Psoas muscle (tissue), 8 donors: ENCODE results near the gene HOXA1. TPM values are rescaled to one million over a fixed set of nuclear protein-coding genes. Genes with fewer than 3 reads are reported as not detected.
A peak's percentile ranks its signal among the peaks of the same experiment; 100 is the strongest.

ENCODE experiments used
- ATAC-seq, 4 donors: fragments of 200-7000 bp; cut with Tn5 transposase; one replicate each; pipeline ENCODE4 v1.9.1; 2020; ENCODE audit warnings: moderate library complexity in 3 of 4, mild to moderate bottlenecking in 2 of 4
- DNase-seq, 2 donors: peaks; one replicate each; pipeline ENCODE4 v3.0.0-alpha.2; 2020
- H3K27ac ChIP-seq: fragments of 200-600 bp; one replicate; pipeline ENCODE4 v1.8.0; 2022
- H3K27me3 ChIP-seq, 3 donors: fragments of 200-600 bp in 1 of 3; one replicate each; pipeline versions ENCODE4 v1.6.1 to v1.8.0; 2013 to 2022; ENCODE audit warnings: low read length in 2 of 3, mild to moderate bottlenecking in 2 of 3, moderate library complexity in 1 of 3; ENCODE audit not compliant: insufficient read depth in 3 of 3
- H3K36me3 ChIP-seq, 2 donors: fragments of 200-600 bp in 1 of 2; one replicate each; pipeline versions ENCODE4 v1.6.1 to v1.8.0; 2013 to 2022; ENCODE audit warnings: low read depth in 1 of 2, mild to moderate bottlenecking in 1 of 2, moderate library complexity in 1 of 2; ENCODE audit not compliant: insufficient read depth in 1 of 2
- H3K4me1 ChIP-seq: fragments of 200-600 bp; one replicate; pipeline ENCODE4 v1.8.0; 2022
- H3K4me3 ChIP-seq: fragments of 200-600 bp; one replicate; pipeline ENCODE4 v1.8.0; 2022; ENCODE audit warnings: mild to moderate bottlenecking
- H3K9me3 ChIP-seq: fragments of 200-600 bp; one replicate; pipeline ENCODE4 v1.8.0; 2022
- CTCF ChIP-seq: fragments of 200-600 bp; IDR thresholded peaks from one replicate; pipeline ENCODE4 v1.8.0; 2022; ENCODE audit warnings: antibody characterized with exemption
- WGBS, 3 donors: extraction: QIAGEN DNeasy Blood & Tissue Kit; methylation state at CpG; one replicate each; pipeline versions ENCODE4 v1.1.6 to v1.1.7; 2013; 5-methylcytosine and 5-hydroxymethylcytosine counted together
- intact Hi-C, 2 donors: fragments of 100-400 bp; cut with DNase I; formaldehyde crosslinking; loops; one replicate each; pipeline versions ENCODE4 v1.11.0 to v1.14.2; 2022
- polyA plus RNA-seq, 3 donors: library from polyadenylated mRNA; stranded (reverse); fragments of 200-250 nt; gene quantifications; one replicate each; pipeline ENCODE4 v1.2.3, GENCODE V29; 2013
- total RNA-seq, 4 donors: library from RNA; stranded (reverse); fragmentation: NEBNext Ultra II Directional in 2 of 4; extraction: Animal tissue kit (Norgen Biotek cat#: 25700) in 2 of 4; gene quantifications; one replicate each; pipeline versions ENCODE4 v1.2.1 to v1.2.4, GENCODE V29; 2021 to 2023
- donor health status: healthy with polysubstance abuse.
- donor health status: DM: no; HTN: no; CAD: no; lungs with moderate emphysema.
- donor health status: Bipolar disorder and iron deficiency.
- donor health status: healthy.
- donor health status: DM: yes; HTN: yes; CAD: no.
- donor health status: DM: no; HTN: no; CAD: no.
- donor health status: DM: no; HTN: no; CAD: no.
- donor health status: DM: yes; HTN: yes; CAD: no.

HOXA1 gene
- total and polyA plus RNA-seq, 7 donors = 0.03 to 0.22 (median 0.21) TPM; not detected in 2

GRCh38 chr7:27105301-27106031 lies 9.7 kb upstream of the HOXA1 start:
- ATAC-seq (no peak), DNase-seq (no peak)
- peak overlapping the region; percentile 70 for H3K27ac ChIP-seq
- H3K36me3 ChIP-seq = peaks cover 0 to 4% of the 10 kb centered on the region in 2 donors
- TF ChIP-seq CTCF = no peak
- WGBS, 3 donors = 86 to 90% (median 88%) methylated on average over 13 of the region's 13 CpGs
- intact Hi-C loops = no loop called here
- no peaks in the 10 kb centered on the region for H3K27me3 ChIP-seq
- H3K4me1 ChIP-seq = peaks cover 24% of the 10 kb centered on the region
- H3K4me3 ChIP-seq = peak overlapping the region; percentile 70
- H3K9me3 ChIP-seq = no peaks in the 10 kb centered on the region

GRCh38 chr7:27104341-27105058 lies 8.7 kb upstream of the HOXA1 start:
- peaks cover 21% of the 10 kb centered on the region for H3K4me1 ChIP-seq
- 66 to 79% (median 78%) methylated on average over 13 of the region's 13 CpGs for WGBS, 3 donors
- ATAC-seq (no peak), DNase-seq (no peak)
- H3K27me3 ChIP-seq = no peaks in the 10 kb centered on the region
- peaks cover 0 to 14% of the 10 kb centered on the region in 2 donors for H3K36me3 ChIP-seq
- intact Hi-C loops = no loop called here
- H3K9me3 ChIP-seq = no peaks in the 10 kb centered on the region
- peak overlapping the region; percentile 23 for H3K27ac ChIP-seq
- peak overlapping the region; percentile 53 for H3K4me3 ChIP-seq
- no peak for TF ChIP-seq CTCF

- ATAC-seq (no peak), DNase-seq (no peak)
- Histone ChIP-seq H3K4me3 (peak overlapping the region; percentile 53), H3K9me3 (no peaks in the 10 kb centered on the region), H3K27ac (peak overlapping the region; percentile 42), H3K27me3 (no peaks in the 10 kb centered on the region), H3K36me3 (peaks cover 0 to 18% of the 10 kb centered on the region in 2 donors), H3K4me1 (peaks cover 21% of the 10 kb centered on the region)
- no peak for TF ChIP-seq CTCF
- WGBS, 3 donors = 56 to 76% (median 71%) methylated on average over 35 of the region's 35 CpGs
- intact Hi-C loops = no loop called here
Observed at GRCh38 chr7:27103489-27104226, 7.9 kb upstream of the HOXA1 start.

- peaks cover 0 to 18% of the 10 kb centered on the region in 2 donors for H3K36me3 ChIP-seq
- no peak for TF ChIP-seq CTCF
- intact Hi-C loops = no loop called here
- H3K27ac ChIP-seq = peak within 1 kb of the TSS; percentile 65
- peak within 1 kb of the TSS; percentile 53 for H3K4me3 ChIP-seq
- ATAC-seq (no peak), DNase-seq (no peak)
- H3K27me3 ChIP-seq = no peaks in the 10 kb centered on the region
- peaks cover 23% of the 10 kb centered on the region for H3K4me1 ChIP-seq
- no peaks in the 10 kb centered on the region for H3K9me3 ChIP-seq
- 68 to 71% (median 69%) methylated on average over 29 of the region's 29 CpGs for WGBS, 3 donors
Observed at GRCh38 chr7:27102581-27103442, 7.0 kb upstream of the HOXA1 start, which contains the start of gene HOXA2. HOXA2 (minus strand) TSS chr7:27102683; CDS start chr7:27102500, 183 bp downstream.
